ENCODE data around the gene PRKD1. TPM values are rescaled to one million over a fixed set of nuclear protein-coding genes. Genes with fewer than 3 reads are reported as not detected.

Gene PRKD1
- total RNA-seq, 1 experiment from 2014 or later: 2.7 TPM

DNA sequence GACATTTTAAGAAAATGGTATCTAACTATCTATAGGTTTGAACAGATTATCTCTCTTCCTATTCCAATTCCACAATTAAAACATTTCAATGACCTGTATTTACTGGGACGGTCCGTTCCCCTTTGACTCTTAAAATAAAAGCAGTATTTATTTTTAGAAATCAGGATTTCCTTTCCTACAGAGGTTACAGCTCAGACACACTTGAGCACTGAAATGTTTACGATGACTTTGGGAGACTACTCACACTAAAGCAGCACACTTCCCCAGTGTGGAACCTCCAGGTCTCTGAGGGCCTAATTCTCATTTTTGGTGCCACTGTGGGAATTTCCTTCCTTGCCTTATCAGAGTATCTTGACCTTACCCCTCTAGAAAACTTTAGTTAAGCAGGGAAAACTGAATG, 181.8 kb downstream of the PRKD1 start:
- Histone ChIP-seq H2BK15ac (ENCODE audit: low read depth, low read length) (no peak overlapping the region), H2AK5ac (ENCODE audit: insufficient read length, low read length) (no peak overlapping the region), H3K23ac (ENCODE audit: insufficient read length, low read depth, low read length) (no peak overlapping the region), H2BK120ac (ENCODE audit: low read depth, low read length, poor library complexity, severe bottlenecking) (no peak overlapping the region), H2BK12ac (ENCODE audit: insufficient read length, low read depth, low read length) (no peak overlapping the region), H2BK5ac (ENCODE audit: insufficient read length, low read length) (no peak overlapping the region), H4K8ac (replicated peaks; ENCODE audit: insufficient read length, low read depth, low read length) (no peak overlapping the region), H3T11ph (ENCODE audit: low read length) (no peak overlapping the region), H3K4ac (ENCODE audit: low read depth, low read length) (no peak overlapping the region), H3K23me2 (ENCODE audit: insufficient read length, low read depth, low read length, poor library complexity, severe bottlenecking) (no peaks in the 10 kb centered on the region), H3K27ac (ENCODE audit: insufficient read length, low read depth, low read length) (no peak overlapping the region), H4K91ac (ENCODE audit: insufficient read length, low read depth, low read length) (no peak overlapping the region), H3K9me3 (ENCODE audit: control insufficient read depth, low read depth, low read length) (no peaks in the 10 kb centered on the region), H3K79me1 (ENCODE audit: insufficient read depth, low read depth, low read length, poor library complexity, severe bottlenecking) (no peaks in the 10 kb centered on the region), H3K4me1 (ENCODE audit: insufficient read depth, low read length) (no peaks in the 10 kb centered on the region), H4K20me1 (ENCODE audit: control insufficient read depth, insufficient read depth, insufficient read length) (no peaks in the 10 kb centered on the region), H3K14ac (ENCODE audit: insufficient read depth, low read length) (no peak overlapping the region), H3K4me2 (ENCODE audit: insufficient read depth, insufficient read length, low read length) (no peak overlapping the region), H2BK20ac (ENCODE audit: low read depth, low read length, poor library complexity, severe bottlenecking) (no peak overlapping the region), H2AFZ (ENCODE audit: low read length) (no peak overlapping the region), H3K79me2 (ENCODE audit: insufficient read depth, low read length) (no peaks in the 10 kb centered on the region), H3K56ac (ENCODE audit: insufficient read length, low read depth, low read length) (no peak overlapping the region), H4K5ac (ENCODE audit: insufficient read length, low read depth, low read length) (no peak overlapping the region), H3K18ac (ENCODE audit: insufficient read length, low read depth, low read length) (no peak overlapping the region), H3K9ac (ENCODE audit: extremely low read depth, insufficient read length, low read length) (no peak overlapping the region), H3K27me3 (ENCODE audit: insufficient read depth, low read length) (no peaks in the 10 kb centered on the region)
- H3K27me3 Mint-ChIP-seq (ENCODE audit: low read depth): no peaks in the 10 kb centered on the region
- WGBS (ENCODE audit: extremely low coverage, insufficient read length, low lambda C conversion rate): no CpG with 5 or more reads among the region's 3 CpGs
- no peaks in the 10 kb centered on the region for H3K9me3 Mint-ChIP-seq
- no peak overlapping the region for H3K27ac Mint-ChIP-seq
- H3K36me3 Mint-ChIP-seq (ENCODE audit: insufficient read depth in 1 of 3, low read depth in 3 of 3): no peaks in the 10 kb centered on the region
- TF ChIP-seq, protein P1, sequence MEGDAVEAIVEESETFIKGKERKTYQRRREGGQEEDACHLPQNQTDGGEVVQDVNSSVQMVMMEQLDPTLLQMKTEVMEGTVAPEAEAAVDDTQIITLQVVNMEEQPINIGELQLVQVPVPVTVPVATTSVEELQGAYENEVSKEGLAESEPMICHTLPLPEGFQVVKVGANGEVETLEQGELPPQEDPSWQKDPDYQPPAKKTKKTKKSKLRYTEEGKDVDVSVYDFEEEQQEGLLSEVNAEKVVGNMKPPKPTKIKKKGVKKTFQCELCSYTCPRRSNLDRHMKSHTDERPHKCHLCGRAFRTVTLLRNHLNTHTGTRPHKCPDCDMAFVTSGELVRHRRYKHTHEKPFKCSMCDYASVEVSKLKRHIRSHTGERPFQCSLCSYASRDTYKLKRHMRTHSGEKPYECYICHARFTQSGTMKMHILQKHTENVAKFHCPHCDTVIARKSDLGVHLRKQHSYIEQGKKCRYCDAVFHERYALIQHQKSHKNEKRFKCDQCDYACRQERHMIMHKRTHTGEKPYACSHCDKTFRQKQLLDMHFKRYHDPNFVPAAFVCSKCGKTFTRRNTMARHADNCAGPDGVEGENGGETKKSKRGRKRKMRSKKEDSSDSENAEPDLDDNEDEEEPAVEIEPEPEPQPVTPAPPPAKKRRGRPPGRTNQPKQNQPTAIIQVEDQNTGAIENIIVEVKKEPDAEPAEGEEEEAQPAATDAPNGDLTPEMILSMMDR (conservative IDR thresholded peaks at IDR 0.05): no peak
- H3K4me3 Mint-ChIP-seq: no peak overlapping the region
- DNase-seq: no peak
- H3K4me1 Mint-ChIP-seq: peaks cover 0 to 2% of the 10 kb centered on the region in 2 experiments; a peak in 2 of 4 replicates
